Activated CD8-positive, alpha-beta memory T cell treated with anti-CD3 and anti-CD28 coated beads, Interleukin-2, amount 50 U/mL, for 24 hours (primary cell): ENCODE data around the gene QRICH2.
"Not testable (repeated sequence)": the region's sequence is repeated elsewhere in the genome, so short reads cannot be mapped to it uniquely, and the experiment has no call there.

ENCODE experiments used
- DNase-seq: peaks from one replicate; pipeline ENCODE4 v3.0.0-alpha.2; 2020; ENCODE audit errors: extremely low read depth

QRICH2 gene

DNA sequence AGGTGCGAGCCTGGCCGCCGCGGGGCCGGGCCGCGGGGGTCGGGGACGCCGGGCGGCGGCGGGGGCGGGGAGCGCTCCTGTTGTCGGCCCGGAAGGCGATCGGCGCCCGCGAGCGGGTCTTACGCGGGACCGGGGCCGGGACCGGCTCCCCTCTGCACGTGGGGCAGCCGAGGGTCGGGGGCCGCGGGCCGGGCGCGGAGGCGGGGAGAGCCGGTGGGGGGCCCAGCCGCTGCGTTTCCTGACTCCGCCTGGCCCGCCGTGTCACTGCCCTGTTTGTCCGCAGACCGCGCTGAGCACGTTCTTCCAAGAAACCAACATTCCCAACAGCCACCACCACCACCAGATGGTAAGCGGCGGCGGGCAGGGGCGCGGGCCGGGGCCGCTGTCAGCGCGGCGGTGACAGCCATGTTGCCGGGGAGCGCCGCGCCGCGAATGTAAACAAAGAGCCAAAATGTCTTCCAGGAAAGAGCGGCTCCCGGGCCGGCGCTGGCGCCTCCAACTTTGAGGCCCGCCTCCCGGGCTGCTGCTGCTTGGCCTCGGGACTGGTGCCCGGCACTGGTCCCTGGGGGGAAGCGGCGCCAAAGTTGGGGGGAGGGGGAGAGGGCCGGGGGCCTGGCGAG, 42.3 kb downstream of the QRICH2 start:
- no peak for DNase-seq

DNA sequence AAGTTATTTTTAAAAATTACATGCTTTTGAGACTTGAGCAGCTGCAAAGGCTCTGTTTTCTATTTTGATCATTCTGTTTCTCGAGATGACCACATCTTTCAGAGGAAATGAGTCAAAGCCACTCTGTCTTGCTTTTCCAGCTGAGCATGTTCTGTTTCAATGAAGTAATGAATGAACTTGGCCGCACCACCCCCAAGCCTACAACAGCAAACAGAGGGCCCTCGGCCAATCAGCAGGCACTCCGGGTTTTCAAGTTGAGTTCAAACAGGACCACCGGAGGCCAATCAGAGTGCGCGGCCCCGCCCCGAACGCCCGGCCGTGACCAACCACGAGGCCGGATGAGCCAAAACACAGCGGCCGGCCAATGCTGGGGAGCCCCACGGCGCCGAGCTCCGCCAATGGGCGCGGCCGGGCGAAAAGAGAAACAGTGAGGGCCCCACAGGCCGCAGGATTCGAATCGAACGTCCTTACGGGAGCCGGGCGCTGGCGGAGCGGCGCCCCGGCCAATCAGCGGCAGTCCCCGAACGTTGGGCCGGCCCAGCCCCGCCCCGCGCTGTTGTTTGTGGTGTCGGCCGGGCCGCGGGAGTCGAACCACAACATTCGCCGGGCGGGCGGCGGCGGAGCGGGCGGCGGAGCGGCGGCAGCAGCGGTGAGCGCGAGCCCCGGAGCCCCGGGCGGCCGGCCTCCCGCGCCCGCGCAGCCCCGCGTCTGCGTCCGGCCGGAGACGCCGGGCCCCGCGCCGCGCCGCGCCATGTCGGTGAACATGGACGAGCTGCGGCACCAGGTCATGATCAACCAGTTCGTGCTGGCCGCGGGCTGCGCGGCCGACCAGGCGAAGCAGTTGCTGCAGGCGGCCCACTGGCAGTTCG, 43.1 kb downstream of the QRICH2 start, which contains the start of gene UBALD2:
UBALD2 (plus strand) TSS at position 594 of the 869 bp plus-strand sequence; CDS start at position 752, 158 bp downstream.
- DNase-seq: peak; percentile 96

DNA sequence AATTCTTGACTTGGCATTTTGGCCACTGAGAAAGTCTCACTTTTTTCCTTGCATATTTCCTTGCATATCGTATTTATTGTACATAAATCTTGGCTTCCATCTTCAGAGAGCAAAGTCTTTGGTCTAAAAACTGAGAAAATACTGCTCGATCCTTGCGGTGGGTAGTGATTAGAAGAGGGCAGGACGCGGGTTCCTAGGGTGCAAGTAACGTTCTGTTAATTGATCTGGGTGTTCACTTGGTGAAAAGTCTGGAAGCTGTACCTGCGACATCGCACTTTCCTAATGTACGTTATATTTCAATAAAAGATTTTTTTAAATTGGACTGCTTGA, 43.7 kb downstream of the QRICH2 start:
- no peak for DNase-seq

DNA sequence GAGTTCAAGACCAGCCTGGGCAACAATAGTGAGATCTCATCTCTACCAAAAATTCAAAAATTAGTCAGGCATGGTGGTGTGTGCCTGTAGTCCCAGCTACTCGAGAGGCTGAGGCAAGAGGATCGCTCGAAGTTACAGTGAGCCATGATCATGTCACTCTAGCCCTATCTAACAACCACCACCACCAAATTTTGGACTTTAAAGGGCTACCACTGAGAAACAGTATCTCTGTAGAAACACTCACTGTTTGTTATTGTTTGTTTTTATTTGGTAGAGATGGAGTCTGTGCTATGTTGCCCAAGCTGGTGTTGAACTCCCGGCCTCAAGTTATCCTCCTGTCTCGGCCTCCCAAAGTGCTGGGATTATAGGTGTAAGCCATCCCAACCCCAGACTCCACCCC, 44.2 kb downstream of the QRICH2 start:
- DNase-seq: no peak

DNA sequence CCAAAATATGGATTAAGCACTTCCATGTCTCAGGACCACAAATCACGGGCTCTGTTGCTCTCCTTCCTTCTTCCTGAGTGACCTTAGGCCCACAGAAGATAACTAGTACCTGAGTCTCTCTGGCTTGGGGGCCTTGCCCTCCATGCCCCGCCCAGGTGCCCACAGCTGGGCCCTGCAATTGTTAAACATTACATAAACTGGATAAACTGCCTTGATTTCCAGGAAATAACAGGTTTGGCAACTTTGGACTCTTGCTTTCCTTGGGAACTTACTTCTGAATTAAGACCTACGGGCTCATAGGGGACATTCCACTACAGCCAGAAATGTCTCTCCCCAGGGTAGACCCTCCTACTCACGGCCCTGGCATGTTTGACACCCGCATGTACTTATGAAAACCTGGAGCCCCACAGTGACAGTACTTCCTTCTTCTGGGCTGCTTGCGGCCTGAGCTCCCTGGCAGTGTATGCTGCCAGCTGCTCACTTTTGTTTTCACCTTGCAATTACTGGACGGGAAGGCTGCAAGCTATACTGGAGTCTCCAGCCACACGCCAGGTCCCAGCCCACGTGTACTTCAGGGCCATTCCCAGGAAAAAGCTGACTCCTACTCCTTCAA, 45.2 kb downstream of the QRICH2 start:
- no peak for DNase-seq

DNA sequence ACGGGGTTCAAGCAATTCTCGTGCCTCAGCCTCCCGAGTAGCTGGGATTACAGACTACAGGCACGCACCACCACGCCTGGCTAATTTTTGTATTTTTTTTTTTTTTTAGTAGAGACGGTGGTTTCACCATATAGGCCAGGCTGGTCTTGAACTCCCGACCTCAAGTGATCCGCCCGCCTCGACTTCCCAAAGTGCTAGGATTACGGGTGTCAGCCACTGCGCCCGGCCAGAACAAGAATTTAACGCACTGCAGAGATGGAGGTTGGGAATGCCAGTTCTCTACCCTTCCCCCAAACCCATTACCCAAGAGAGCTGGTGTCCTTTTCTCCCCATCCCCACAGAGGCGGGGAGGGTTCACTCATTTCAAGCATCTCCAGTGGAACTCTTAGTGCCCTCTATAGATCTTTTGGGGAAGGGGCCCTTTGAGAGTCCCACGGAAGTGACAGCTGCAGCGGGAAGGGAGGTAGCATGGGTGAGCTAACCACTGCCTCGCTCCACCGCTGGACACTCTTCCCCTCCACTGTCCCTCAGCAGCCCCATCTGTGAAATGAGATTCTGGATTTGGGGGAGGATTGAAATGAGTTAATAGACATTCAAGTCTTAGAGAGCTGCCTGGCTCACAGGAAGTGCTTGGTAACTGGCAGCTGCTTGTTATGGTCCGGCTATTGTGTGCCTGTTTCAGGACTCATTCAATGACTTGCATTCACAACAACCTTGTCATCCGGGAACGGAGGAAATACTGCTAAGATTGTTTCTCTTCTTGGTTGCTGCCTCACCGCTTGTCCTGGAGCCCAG, 46.5 kb downstream of the QRICH2 start:
- no peak for DNase-seq

DNA sequence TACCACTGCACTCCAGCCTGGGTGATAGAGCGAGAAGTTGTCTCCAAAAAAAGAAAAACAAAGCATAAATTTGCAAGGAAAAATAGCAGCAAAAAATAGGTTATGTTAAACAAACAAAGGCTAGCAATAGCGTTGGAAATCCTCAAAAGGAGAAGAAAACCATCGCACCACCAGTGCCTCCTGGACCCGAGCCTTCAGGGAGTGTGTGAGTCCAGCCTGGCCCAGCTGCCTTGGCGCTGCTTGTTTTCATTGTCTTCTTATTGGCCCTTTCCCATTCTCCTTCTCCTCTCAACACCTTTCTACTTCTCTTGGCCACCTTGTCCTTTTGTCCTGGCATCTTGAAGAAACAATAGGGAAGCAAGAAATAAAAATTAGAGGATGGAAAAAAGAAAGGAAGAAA, 47.4 kb downstream of the QRICH2 start:
- DNase-seq: no peak

DNA sequence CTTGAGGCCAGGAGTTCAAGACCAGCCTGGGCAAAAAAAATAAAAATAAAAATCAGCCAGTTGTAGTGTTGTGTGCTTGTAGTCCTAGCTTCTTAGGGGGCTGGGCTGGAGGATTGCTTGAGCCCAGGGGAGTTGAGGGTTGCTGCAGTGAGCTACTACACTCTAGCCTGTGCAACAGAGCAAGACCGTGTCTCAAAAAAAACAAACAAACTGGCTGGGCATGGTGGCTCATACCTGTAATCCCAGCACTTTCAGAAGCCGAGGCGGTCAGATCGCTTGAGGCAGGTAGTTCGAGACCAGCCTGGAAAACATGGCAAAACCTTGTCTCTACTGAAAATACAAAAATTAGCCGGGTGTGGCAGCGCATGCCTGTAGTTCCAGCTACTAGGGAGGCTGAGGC, 47.9 kb downstream of the QRICH2 start:
- no peak for DNase-seq

DNA sequence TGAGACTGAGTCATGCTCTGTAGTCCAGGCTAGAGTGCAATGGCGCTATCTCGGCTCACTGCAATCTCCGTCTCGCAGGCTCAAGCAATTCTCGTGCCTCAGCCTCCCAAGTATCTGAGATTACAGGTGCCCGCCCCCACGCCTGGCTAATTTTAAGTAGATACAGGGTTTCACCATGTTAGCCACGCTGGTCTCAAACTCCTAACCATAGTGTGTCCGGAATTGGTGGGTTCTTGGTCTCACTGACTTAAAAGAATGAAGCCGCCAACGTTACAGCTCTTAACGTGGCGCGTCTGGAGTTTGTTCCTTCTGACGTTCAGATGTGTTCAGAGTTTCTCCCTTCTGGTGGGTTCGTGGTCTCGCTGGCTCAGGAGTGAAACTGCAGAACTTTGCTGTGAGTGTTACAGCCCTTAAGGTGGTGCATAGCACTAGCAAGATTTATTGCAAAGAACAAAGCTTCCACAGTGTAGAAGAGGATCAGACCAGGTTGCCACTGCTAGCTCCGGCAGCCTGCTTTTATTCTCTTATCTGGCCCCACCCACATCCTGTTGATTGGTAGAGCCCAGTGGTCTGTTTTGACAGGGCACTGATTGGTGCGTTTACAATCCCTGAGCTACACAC, 51.5 kb downstream of the QRICH2 start:
- not testable (repeated sequence) for DNase-seq

DNA sequence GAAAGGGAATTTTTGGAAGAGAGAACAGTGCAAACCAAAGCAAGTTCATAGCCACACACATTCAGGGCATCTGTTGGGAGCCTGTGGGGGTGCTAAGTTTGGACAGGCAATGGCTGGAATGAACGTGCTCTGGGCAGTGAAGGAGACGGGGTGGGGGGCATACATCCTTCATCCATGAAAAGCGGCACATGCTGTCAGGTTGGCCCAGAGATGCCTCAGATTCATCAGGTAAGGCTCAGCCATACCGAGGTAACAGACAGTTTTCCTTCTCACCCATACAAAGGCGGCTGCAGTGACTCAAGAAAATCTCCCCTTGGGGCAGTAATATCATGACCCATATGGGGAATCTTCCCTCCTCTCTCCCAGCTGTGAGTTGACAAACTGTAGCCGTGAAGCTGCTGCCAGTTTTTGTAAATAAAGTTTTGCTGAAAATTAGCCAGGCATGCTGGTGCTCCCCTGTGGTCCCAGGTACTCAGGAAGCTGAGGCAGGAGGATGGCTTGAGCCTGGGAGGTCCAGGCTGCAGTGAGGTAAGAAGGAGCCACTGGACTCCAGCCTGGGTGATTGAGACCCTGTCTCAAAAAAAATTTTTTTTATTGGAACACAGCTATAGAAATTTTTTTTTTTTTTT, 52.2 kb downstream of the QRICH2 start:
- no peak for DNase-seq

DNA sequence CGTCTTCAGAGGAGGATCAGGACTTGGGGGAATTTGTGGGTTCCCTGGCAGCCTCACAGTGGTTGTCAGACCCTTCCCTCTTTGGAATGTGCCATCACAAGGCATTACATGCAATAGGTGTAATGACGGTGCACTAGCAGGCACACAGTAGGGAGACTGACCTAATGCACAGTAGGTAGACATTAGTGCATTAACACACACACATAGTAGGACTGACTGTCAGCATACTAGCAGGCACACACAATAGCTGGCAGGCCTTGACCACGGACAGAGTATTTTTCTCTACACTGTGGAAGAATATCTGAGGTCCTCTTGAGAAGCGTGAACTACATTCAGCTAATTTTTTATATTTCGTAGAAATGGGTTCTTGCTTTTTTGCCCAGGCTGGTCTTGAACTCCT, 53.8 kb downstream of the QRICH2 start:
- DNase-seq: no peak

DNA sequence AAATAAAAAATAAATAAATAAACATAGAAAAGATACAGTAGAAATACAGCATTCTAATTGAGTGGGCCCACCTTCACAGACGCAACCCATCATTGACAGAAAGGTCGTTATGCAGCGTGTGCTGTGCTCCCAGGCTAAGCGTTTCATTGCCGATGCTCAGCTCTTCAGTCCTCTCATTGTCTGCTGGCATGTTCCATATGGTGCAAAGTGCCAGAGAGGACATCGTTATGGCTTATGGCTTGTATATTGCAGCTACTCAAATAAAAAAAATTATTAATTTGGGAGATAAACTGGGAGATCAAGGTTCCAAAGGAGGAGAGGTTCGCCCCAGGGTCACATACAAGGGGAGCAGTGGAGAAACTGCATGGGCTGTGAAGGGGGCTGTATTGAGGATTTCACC, 54.2 kb downstream of the QRICH2 start:
- no peak for DNase-seq

DNA sequence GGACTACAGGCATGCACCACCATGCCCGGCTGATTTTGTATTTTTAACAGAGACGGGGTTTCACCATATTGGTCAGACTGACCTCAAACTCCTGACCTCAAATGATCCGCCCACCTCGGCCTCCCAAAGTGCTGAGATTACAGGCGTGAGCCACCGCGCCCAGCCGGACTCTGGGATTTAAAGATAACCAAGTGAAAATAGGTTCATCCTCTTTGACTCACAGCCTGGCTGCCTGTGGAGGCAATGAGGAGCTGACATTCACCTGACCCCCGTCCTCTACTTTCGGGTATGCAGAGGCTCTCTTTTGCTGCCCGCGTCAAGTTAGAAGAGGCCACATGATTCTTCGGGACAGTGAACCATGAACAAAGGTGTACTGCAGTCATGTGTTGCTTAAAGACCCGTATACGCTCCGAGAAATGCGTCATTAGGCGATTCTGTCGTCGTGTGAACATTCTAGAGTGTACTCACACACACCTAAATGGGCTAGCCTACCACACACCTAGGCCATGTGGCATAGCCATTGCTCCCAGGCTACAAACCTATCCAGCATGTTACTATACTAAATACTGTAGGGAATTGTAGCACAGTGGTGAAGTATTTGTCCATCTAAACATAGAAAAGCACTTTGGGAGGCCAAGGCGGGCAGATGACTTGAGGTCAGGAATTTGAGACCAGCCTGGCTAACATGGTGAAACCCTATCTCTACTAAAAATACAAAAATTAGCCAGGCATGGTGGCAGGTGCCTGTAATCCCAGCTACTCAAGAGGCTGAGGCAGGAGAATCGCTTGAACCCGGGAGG, 54.9 kb downstream of the QRICH2 start:
- DNase-seq: not testable (repeated sequence)

DNA sequence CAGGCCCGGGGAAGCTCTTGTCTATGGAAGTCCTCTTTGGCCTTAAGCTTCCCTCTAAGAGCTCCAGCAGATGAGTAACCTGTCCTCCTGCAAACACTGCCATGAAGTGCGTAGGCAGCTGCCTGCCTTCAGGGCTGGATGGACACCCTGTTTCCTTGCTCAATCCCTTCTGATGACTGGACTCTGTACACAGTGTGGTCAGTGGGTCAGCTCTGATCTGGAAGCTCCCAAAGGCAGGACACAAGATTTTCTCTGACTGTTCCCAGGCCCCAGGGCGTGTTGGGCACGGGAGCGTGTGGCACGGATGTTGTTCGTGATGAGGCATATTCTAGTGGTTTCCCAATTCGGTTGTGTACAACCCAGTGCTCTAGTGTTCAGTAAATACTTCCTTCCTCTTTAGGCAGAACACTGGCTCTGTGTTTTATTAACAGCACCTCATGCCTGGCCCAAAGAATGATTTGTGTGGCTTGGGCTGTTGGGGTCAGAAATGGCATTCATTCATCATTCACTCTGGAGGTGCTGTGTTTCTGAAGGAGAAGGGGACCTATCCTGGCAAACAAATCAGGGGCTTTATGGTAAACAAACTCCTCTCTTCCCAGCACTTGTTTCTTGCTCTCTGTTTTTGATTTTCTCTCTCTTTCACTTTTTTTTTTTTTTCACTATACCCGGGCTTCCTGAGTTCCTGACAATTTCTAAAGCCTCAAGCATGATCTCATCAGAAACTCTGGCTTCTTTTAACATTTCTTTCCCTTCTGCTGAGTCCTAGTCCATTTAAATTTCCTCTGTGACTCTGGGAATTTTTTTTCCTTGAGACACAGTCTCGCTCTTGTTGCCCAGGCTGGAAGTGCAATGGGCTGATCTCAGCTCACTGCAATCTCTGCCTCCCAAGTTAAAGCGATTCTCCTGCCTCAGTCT, 55.8 kb downstream of the QRICH2 start:
- DNase-seq: no peak

DNA sequence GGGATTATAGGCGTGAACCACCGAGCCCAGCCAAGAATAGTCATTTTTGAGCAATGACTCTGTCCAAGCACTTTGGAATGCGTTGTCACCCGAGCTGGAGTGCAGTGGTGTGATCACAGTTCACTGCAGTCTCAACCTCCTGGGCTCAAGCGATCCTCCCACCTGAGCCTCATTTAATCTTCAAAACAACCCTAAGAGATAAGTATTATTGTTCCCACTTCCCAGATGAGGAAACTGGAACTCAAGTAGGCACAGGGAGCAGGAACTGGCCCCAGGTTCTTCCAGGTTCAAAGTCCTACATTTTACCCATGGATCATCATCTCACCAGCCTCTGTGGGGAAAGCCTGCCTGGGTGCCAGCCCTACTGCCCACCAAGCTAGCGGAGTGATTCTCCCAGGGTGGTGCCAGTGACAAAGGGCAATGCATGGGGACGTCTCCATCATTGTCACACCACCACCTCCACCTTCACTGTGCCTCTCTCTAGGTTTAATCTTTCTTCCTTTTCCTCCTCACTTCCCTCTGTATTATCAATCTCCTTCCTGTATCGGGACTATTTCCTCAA, 56.5 kb downstream of the QRICH2 start:
- DNase-seq: no peak

DNA sequence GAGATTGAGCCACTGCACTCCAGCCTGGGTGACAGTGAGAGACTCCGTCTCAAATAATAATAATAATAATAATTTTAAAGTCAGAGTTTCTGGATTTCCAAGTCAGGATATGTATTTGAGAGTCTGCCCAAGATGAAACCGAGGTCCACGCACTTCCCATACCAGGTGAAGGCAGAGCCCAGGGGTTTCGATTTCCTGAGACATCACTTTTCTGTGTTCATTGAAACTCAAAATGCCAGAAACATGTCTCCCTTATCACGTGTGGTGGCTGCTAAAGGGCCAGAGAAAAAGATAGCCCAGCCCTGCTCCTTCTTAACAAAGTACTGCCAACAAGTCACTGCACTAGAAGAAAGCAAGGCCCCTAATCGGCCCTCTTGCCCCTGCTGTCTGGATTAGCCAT, 57.9 kb downstream of the QRICH2 start:
- no peak for DNase-seq

DNA sequence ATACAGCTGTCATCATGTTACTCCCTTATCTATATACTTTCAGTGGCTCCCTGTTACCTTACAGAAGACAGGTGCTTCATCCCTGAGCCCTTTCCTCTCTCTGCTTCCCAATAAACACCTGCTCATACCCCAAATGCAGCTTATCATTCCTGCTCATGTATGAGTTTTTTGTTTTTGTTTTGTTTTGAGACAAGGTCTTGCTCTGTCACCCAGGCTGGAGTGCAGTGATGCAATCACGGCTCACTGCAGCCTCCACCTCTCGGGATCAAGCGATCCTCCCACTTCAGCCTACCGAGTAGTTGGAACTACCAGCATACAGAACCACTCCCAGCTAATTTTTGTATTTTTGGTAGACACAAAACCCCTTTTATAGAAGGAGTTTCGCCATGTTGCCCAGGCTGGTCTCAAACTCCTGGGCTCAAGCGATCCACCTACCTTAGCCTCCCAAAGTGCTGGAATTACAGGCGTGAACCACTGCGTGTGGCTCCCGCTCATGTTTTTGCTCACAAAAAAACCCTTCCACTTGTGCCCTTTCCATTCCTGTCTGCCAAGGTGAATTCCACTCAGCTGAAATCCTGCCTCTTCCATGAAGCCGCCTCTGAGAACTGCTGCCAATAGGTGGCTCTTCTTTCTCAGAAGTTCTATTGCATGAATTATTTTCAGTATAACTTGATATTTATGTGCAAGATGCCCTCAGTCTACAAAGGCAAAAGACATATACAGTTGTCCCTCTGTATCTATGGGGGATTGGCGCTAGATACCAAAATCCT, 59.9 kb downstream of the QRICH2 start:
- no peak for DNase-seq

DNA sequence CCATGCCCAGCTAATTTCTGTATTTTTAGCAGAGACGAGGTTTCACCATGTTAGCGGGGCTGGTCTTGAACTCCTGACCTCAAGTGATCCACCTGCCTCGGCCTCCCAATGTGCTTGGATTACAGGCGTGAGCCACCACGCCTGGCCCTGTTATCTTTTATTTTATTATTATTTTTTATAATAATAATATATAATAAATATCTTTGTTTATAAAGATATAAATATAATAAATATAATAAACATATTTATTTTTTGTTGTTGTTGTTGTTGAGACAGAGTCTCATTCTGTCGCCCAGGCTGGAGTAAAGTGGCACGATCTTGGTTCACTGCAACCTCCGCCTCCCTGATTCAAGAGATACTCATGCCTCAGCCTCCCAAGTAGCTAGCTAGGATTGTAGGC, 60.8 kb downstream of the QRICH2 start:
- DNase-seq: no peak
